Natural killer cell (primary cell): ENCODE data around the gene HINT3. TPM values are rescaled to one million over a fixed set of nuclear protein-coding genes. Genes with fewer than 3 reads are reported as not detected.

ENCODE experiments used
- ATAC-seq, 3 donors: fragments of 150-1000 bp in 2 of 3; fragments of 200-7000 bp in 1 of 3; cut with Tn5 transposase; 1 replicate in 1 of 3; 2 replicates in 2 of 3; pipeline ENCODE4 v1.10.0; 2021; ENCODE audit warnings: mild to moderate bottlenecking in 2 of 3, moderate library complexity in 2 of 3
- DNase-seq, 2 donors: peaks; one replicate each; pipeline versions ENCODE4 v3.0.0 to v3.0.0-alpha.2; 2013 to 2021; ENCODE audit warnings: mixed read lengths in 1 of 2
- H3K27ac ChIP-seq: one replicate; pipeline ENCODE4 v1.5.1; 2013; ENCODE audit warnings: mild to moderate bottlenecking, low read length
- H3K27me3 ChIP-seq: one replicate; pipeline ENCODE4 v1.6.1; 2013; ENCODE audit warnings: low read length; ENCODE audit not compliant: control insufficient read depth, insufficient read depth
- H3K36me3 ChIP-seq: one replicate; pipeline ENCODE4 v1.6.1; 2013; ENCODE audit warnings: low read length; ENCODE audit not compliant: control insufficient read depth, insufficient read depth
- H3K4me1 ChIP-seq: one replicate; pipeline ENCODE4 v1.6.1; 2013; ENCODE audit warnings: low read length; ENCODE audit not compliant: control insufficient read depth, insufficient read depth
- H3K4me3 ChIP-seq: one replicate; pipeline ENCODE4 v1.5.1; 2013; ENCODE audit warnings: low read length
- H3K9me3 ChIP-seq: one replicate; pipeline ENCODE4 v1.6.1; 2013; ENCODE audit warnings: low read length; ENCODE audit not compliant: control insufficient read depth, insufficient read depth
- H3K27ac Mint-ChIP-seq, 2 donors: one replicate each; pipeline ENCODE4 v1.8.0; 2022; ENCODE audit warnings: mild to moderate bottlenecking in 2 of 2, mixed read lengths in 2 of 2, moderate library complexity in 1 of 2
- H3K27me3 Mint-ChIP-seq, 2 donors: one replicate each; pipeline ENCODE4 v1.8.0; 2022; ENCODE audit warnings: low read depth in 2 of 2, mixed read lengths in 2 of 2
- H3K36me3 Mint-ChIP-seq: one replicate; pipeline ENCODE4 v1.8.0; 2022; ENCODE audit warnings: mixed read lengths
- H3K4me1 Mint-ChIP-seq, 2 donors: one replicate each; pipeline ENCODE4 v1.8.0; 2022; ENCODE audit warnings: mixed read lengths in 2 of 2
- H3K4me3 Mint-ChIP-seq: one replicate; pipeline ENCODE4 v1.8.0; 2022; ENCODE audit warnings: mild to moderate bottlenecking, moderate library complexity, mixed read lengths
- H3K9me3 Mint-ChIP-seq, 2 donors: one replicate each; pipeline ENCODE4 v1.8.0; 2022; ENCODE audit warnings: mixed read lengths in 2 of 2
- CTCF ChIP-seq: fragments of 200-600 bp; IDR thresholded peaks from one replicate; pipeline ENCODE4 v1.8.0; 2022; ENCODE audit warnings: antibody characterized with exemption
- WGBS: methylation state at CpG from one replicate; pipeline ENCODE4 v1.1.7; 2013; ENCODE audit warnings: missing lambda C conversion rate; ENCODE audit not compliant: insufficient coverage; 5-methylcytosine and 5-hydroxymethylcytosine counted together
- intact Hi-C: fragments of 100-400 bp; cut with micrococcal nuclease; formaldehyde crosslinking; loops from one replicate; pipeline ENCODE4 v1.14.2; 2022
- total RNA-seq, 4 donors: library from RNA; stranded (reverse); fragments of 120-200 nt in 1 of 4; gene quantifications; one replicate each; pipeline versions ENCODE4 v1.2.3 to v1.2.4, GENCODE V29; 2013 to 2022

Gene HINT3
- total RNA-seq, 3 donors from 2014 or later (not counting 1 experiment from before 2014, with no cell fraction given), result 9.7 to 10.5 (median 10.3) TPM

- intact Hi-C loops, result no loop called here
- H3K27ac Mint-ChIP-seq, result no peak overlapping the region
- 100% methylated on average over 1 of the region's 1 CpG for WGBS
These were observed 43.4 kb upstream of the HINT3 start for GRCh38 chr6:125913145-125913544.

GRCh38 chr6:125913864-125914351 lies 42.7 kb upstream of the HINT3 start:
- Mint-ChIP-seq H3K9me3 (no peaks in the 10 kb centered on the region), H3K4me1 (peaks cover 7 to 14% of the 10 kb centered on the region in 2 donors), H3K27me3 (no peaks in the 10 kb centered on the region), H3K4me3 (no peak overlapping the region), H3K27ac (no peak overlapping the region), H3K36me3 (peaks cover 15% of the 10 kb centered on the region)
- 97% methylated on average over 3 of the region's 5 CpGs for WGBS
- Histone ChIP-seq H3K36me3 (peaks cover 16% of the 10 kb centered on the region), H3K4me1 (no peaks in the 10 kb centered on the region), H3K27me3 (no peaks in the 10 kb centered on the region), H3K4me3 (no peak overlapping the region), H3K9me3 (no peaks in the 10 kb centered on the region), H3K27ac (no peak overlapping the region)
- no peak for ATAC-seq
- no peak for DNase-seq
- intact Hi-C loops, result no loop called here
- TF ChIP-seq CTCF, result no peak

More at GRCh38 chr6:125913145-125913544, 43.4 kb upstream of the HINT3 start:
- Mint-ChIP-seq H3K36me3 (peaks cover 15% of the 10 kb centered on the region), H3K4me3 (no peak overlapping the region), H3K4me1 (peaks cover 0 to 6% of the 10 kb centered on the region in 2 donors), H3K9me3 (no peaks in the 10 kb centered on the region), H3K27me3 (no peaks in the 10 kb centered on the region)
- Histone ChIP-seq H3K27me3 (no peaks in the 10 kb centered on the region), H3K4me3 (no peak overlapping the region), H3K9me3 (no peaks in the 10 kb centered on the region), H3K36me3 (peaks cover 18% of the 10 kb centered on the region), H3K27ac (no peak overlapping the region), H3K4me1 (no peaks in the 10 kb centered on the region)
- DNase-seq (no peak), ATAC-seq (no peak)
- TF ChIP-seq CTCF, result no peak

GRCh38 chr6:125918230-125918629 lies 38.3 kb upstream of the HINT3 start:
- Histone ChIP-seq H3K27ac (peak overlapping the region; percentile 57), H3K4me3 (no peak overlapping the region), H3K9me3 (no peaks in the 10 kb centered on the region), H3K27me3 (no peaks in the 10 kb centered on the region), H3K36me3 (peaks cover 43% of the 10 kb centered on the region), H3K4me1 (no peaks in the 10 kb centered on the region)
- intact Hi-C loops, result loop anchor here (2.0 kb wide), 1 partner anchor 137 kb away; no protein-coding TSS in a partner anchor
- Mint-ChIP-seq H3K4me3 (no peak overlapping the region), H3K36me3 (peaks cover 30% of the 10 kb centered on the region), H3K4me1 (peaks cover 13 to 19% of the 10 kb centered on the region in 2 donors), H3K27ac (peak overlapping the region; percentile 87 to 88), H3K27me3 (no peaks in the 10 kb centered on the region), H3K9me3 (no peaks in the 10 kb centered on the region)
- no peak for TF ChIP-seq CTCF
- peak in 1 of 2 donors; percentile 7 for DNase-seq
- WGBS, result 95% methylated on average over 3 of the region's 4 CpGs
- no peak for ATAC-seq
